Neural progenitor cell (in vitro differentiated cells): ENCODE measurements around the gene MAGI3. TPM values are rescaled to one million over a fixed set of nuclear protein-coding genes. Genes with fewer than 3 reads are reported as not detected.

Experiments
- DNase-seq: peaks from one replicate; pipeline ENCODE4 v3.0.0-alpha.2; 2016; ENCODE audit warnings: low spot score
- H2AFZ ChIP-seq: fragments of 200-600 bp; sonication (generic); replicated peaks from 2 replicates; pipeline ENCODE4 v1.6.1; 2016; ENCODE audit warnings: antibody characterized with exemption
- H3F3A ChIP-seq: fragments of 200-600 bp; sonication (generic); 2 replicates; pipeline ENCODE4 v1.6.1; 2016; ENCODE audit warnings: antibody characterized with exemption, low read depth
- H3K27ac ChIP-seq: fragments of 200-600 bp; sonication (generic); 2 replicates; pipeline ENCODE4 v1.5.1; 2016; ENCODE audit warnings: mild to moderate bottlenecking
- H3K27me3 ChIP-seq: fragments of 200-600 bp; sonication (generic); 2 replicates; pipeline ENCODE4 v1.6.1; 2016; ENCODE audit warnings: mild to moderate bottlenecking, moderate library complexity
- H3K36me3 ChIP-seq: fragments of 200-600 bp; sonication (generic); 2 replicates; pipeline ENCODE4 v1.5.1; 2016
- H3K4me1 ChIP-seq: fragments of 200-600 bp; sonication (generic); 2 replicates; pipeline ENCODE4 v1.6.1; 2016; ENCODE audit warnings: mixed run types
- H3K4me2 ChIP-seq: fragments of 200-600 bp; sonication (generic); 2 replicates; pipeline ENCODE4 v1.6.1; 2016
- H3K4me3 ChIP-seq: fragments of 200-600 bp; sonication (generic); 2 replicates; pipeline ENCODE4 v1.5.1; 2016
- H3K79me2 ChIP-seq: fragments of 200-600 bp; sonication (generic); 2 replicates; pipeline ENCODE4 v1.6.1; 2016; ENCODE audit warnings: low read depth
- H3K9ac ChIP-seq: fragments of 200-600 bp; sonication (generic); 2 replicates; pipeline ENCODE4 v1.6.1; 2016
- H3K9me3 ChIP-seq: fragments of 200-600 bp; sonication (generic); 2 replicates; pipeline ENCODE4 v1.5.1; 2016; ENCODE audit warnings: low read depth
- H4K20me1 ChIP-seq: fragments of 200-600 bp; sonication (generic); 2 replicates; pipeline ENCODE4 v1.6.1; 2016; ENCODE audit warnings: low read depth
- H3K27ac Mint-ChIP-seq: 3 replicates; pipeline ENCODE4 v1.8.0; 2021; ENCODE audit warnings: mixed read lengths
- H3K27me3 Mint-ChIP-seq: 2 replicates; pipeline ENCODE4 v1.8.0; 2022; ENCODE audit warnings: low read depth, mild to moderate bottlenecking, inconsistent platforms, moderate library complexity, mixed read lengths; ENCODE audit not compliant: insufficient read depth
- H3K36me3 Mint-ChIP-seq: 3 replicates; pipeline ENCODE4 v1.8.0; 2021; ENCODE audit warnings: mixed read lengths
- H3K4me1 Mint-ChIP-seq: 3 replicates; pipeline ENCODE4 v1.8.0; 2021; ENCODE audit warnings: mixed read lengths
- H3K4me3 Mint-ChIP-seq: 3 replicates; pipeline ENCODE4 v1.8.0; 2021; ENCODE audit warnings: mild to moderate bottlenecking, moderate library complexity, mixed read lengths
- H3K9me3 Mint-ChIP-seq: 3 replicates; pipeline ENCODE4 v1.8.0; 2020; ENCODE audit warnings: mixed read lengths
- EZH2 ChIP-seq: fragments of 200-600 bp; sonication (generic); IDR thresholded peaks from 2 replicates; pipeline ENCODE4 v1.6.1; 2017; ENCODE audit warnings: antibody characterized with exemption, mild to moderate bottlenecking, moderate library complexity
- EZH2phosphoT487 ChIP-seq: fragments of 200-600 bp; sonication (generic); IDR thresholded peaks from 2 replicates; pipeline ENCODE4 v1.6.1; 2017; ENCODE audit warnings: antibody characterized with exemption
- total RNA-seq: library from RNA; depleted of rRNA; stranded (reverse); fragments of >200 nt; gene quantifications from 2 replicates; pipeline ENCODE4 v1.2.3, GENCODE V29; 2015; ENCODE audit warnings: low replicate concordance
- TF ChIP-seq, protein P1 (sequence below): fragments of 200-600 bp; sonication (generic); IDR thresholded peaks from 2 replicates; pipeline ENCODE4 v1.5.1; 2017; ENCODE audit warnings: antibody characterized with exemption, mild to moderate bottlenecking

The MAGI3 gene
- total RNA-seq, 1 donor from 2014 or later = 26.9 TPM

DNA sequence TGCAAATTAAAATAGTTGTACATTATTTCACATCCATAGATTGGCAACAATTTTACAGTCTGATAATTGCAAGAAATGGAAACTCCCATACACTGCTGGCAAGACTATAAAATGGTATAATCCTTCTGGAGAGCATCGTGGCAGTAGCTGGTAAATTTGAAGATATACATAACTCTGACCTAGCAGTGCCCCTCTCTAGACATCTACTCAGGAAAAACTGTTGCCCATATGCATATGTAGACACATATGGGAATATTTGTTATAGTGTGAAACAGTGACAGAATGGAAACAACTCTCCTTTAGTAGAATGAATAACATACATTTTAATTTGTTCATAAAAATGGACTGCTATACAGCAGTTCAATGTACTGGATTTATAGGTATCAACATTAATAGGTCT is 191.8 kb downstream of the MAGI3 start:
- Histone ChIP-seq H3K79me2 (no peaks in the 10 kb centered on the region), H2AFZ (no peak overlapping the region), H3K27me3 (no peaks in the 10 kb centered on the region), H3K4me1 (peaks cover 3% of the 10 kb centered on the region), H3K9me3 (no peaks in the 10 kb centered on the region), H3F3A (no peaks in the 10 kb centered on the region), H3K4me2 (no peak overlapping the region), H4K20me1 (no peaks in the 10 kb centered on the region), H3K27ac (no peak overlapping the region), H3K4me3 (no peak overlapping the region), H3K36me3 (peaks cover 4% of the 10 kb centered on the region), H3K9ac (no peak overlapping the region)
- Mint-ChIP-seq H3K9me3 (no peaks in the 10 kb centered on the region), H3K27me3 (no peaks in the 10 kb centered on the region), H3K36me3 (peaks cover 4% of the 10 kb centered on the region), H3K4me3 (no peak overlapping the region), H3K4me1 (no peaks in the 10 kb centered on the region), H3K27ac (no peak overlapping the region)
- no peak for TF ChIP-seq EZH2
- TF ChIP-seq, protein P1, sequence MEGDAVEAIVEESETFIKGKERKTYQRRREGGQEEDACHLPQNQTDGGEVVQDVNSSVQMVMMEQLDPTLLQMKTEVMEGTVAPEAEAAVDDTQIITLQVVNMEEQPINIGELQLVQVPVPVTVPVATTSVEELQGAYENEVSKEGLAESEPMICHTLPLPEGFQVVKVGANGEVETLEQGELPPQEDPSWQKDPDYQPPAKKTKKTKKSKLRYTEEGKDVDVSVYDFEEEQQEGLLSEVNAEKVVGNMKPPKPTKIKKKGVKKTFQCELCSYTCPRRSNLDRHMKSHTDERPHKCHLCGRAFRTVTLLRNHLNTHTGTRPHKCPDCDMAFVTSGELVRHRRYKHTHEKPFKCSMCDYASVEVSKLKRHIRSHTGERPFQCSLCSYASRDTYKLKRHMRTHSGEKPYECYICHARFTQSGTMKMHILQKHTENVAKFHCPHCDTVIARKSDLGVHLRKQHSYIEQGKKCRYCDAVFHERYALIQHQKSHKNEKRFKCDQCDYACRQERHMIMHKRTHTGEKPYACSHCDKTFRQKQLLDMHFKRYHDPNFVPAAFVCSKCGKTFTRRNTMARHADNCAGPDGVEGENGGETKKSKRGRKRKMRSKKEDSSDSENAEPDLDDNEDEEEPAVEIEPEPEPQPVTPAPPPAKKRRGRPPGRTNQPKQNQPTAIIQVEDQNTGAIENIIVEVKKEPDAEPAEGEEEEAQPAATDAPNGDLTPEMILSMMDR = no peak
- TF ChIP-seq EZH2phosphoT487 = no peak
- no peak for DNase-seq

DNA sequence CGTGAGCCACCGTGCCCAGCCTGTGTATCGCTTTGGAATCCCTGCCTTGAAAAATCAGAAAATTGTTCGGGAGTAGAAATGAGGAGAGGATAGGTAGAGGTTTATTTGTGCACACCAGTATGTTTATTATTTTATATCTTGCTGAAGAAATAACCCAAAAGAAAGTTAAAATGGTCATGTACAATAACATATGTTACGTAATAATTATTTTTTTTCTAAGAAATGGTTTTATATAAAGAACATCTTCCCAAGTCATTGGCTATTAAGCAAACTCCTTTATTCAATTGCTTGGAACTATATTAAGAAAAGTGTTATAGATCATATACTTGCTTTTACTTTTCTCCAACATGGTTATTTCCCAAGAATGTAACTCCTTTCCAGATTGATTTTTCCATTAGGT is 197.2 kb downstream of the MAGI3 start:
- Mint-ChIP-seq H3K9me3 (no peaks in the 10 kb centered on the region), H3K27ac (no peak overlapping the region), H3K36me3 (peaks cover 4% of the 10 kb centered on the region), H3K4me1 (no peaks in the 10 kb centered on the region), H3K4me3 (no peak overlapping the region), H3K27me3 (no peaks in the 10 kb centered on the region)
- Histone ChIP-seq H3K4me2 (no peak overlapping the region), H3F3A (no peaks in the 10 kb centered on the region), H3K27ac (no peak overlapping the region), H3K27me3 (no peaks in the 10 kb centered on the region), H3K36me3 (peaks cover 8% of the 10 kb centered on the region), H3K79me2 (no peaks in the 10 kb centered on the region), H4K20me1 (no peaks in the 10 kb centered on the region), H2AFZ (no peak overlapping the region), H3K9me3 (no peaks in the 10 kb centered on the region), H3K4me3 (no peak overlapping the region), H3K4me1 (no peaks in the 10 kb centered on the region), H3K9ac (no peak overlapping the region)
- TF ChIP-seq, protein P1 = no peak
- TF ChIP-seq EZH2phosphoT487 = no peak
- no peak for TF ChIP-seq EZH2
- DNase-seq = no peak

DNA sequence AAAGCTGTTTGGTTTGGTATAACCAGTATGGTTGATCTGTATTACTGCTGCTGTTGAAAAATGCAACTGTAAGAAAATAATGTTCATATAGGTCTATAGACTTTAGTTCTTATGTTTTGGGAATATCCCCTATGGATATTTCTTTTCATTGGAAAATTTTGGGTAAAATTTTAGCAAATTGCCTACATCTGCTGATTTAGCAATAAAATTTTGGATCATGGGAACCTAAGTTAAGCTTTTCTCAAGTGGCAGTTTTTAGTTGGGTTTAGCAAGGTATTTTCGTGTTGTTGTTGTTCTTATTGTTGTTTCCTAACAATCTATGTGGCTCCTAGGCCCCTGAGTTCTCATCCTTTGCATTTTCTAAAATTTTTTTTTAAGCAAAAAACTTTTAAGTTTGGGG is 201.9 kb downstream of the MAGI3 start:
- no peaks in the 10 kb centered on the region for H4K20me1 ChIP-seq
- H3K4me1 Mint-ChIP-seq = no peaks in the 10 kb centered on the region
- no peaks in the 10 kb centered on the region for H3K27me3 ChIP-seq
- peaks cover 26% of the 10 kb centered on the region for H3K36me3 ChIP-seq
- peaks cover 14% of the 10 kb centered on the region for H3K36me3 Mint-ChIP-seq
- H3K4me3 ChIP-seq = no peak overlapping the region
- no peak overlapping the region for H3K4me3 Mint-ChIP-seq
- no peak overlapping the region for H3K27ac Mint-ChIP-seq
- H3K4me2 ChIP-seq = no peak overlapping the region
- no peak for TF ChIP-seq EZH2phosphoT487
- TF ChIP-seq EZH2 = no peak
- TF ChIP-seq, protein P1 = no peak
- H2AFZ ChIP-seq = no peak overlapping the region
- H3K4me1 ChIP-seq = peaks cover 3% of the 10 kb centered on the region
- DNase-seq = no peak
- peaks cover 4% of the 10 kb centered on the region for H3K9me3 Mint-ChIP-seq
- H3K27me3 Mint-ChIP-seq = no peaks in the 10 kb centered on the region
- H3K9me3 ChIP-seq = peaks cover 5% of the 10 kb centered on the region
- H3K79me2 ChIP-seq = no peaks in the 10 kb centered on the region
- no peak overlapping the region for H3K27ac ChIP-seq
- H3K9ac ChIP-seq = no peak overlapping the region
- no peaks in the 10 kb centered on the region for H3F3A ChIP-seq
